Fibroblast of lung (primary cell): ENCODE results near the gene ENO4. TPM values are rescaled to one million over a fixed set of nuclear protein-coding genes. Genes with fewer than 3 reads are reported as not detected.

Experiments used
- DNase-seq, 2 donors: peaks; one replicate each; pipeline versions ENCODE4 v3.0.0 to v3.0.0-alpha.2; 2010; ENCODE audit warnings: low read depth in 2 of 2
- H2AFZ ChIP-seq: 2 replicates; pipeline ENCODE4 v1.5.1; 2012; ENCODE audit warnings: low read length, control low read depth, inconsistent platforms
- H3K27ac ChIP-seq: 2 replicates; pipeline ENCODE4 v1.5.1; 2011; ENCODE audit warnings: low read length, control low read depth; ENCODE audit not compliant: insufficient read depth
- H3K27me3 ChIP-seq: 2 replicates; pipeline ENCODE4 v1.5.1; 2011; ENCODE audit warnings: mild to moderate bottlenecking, low read length; ENCODE audit not compliant: control insufficient read depth, insufficient read depth
- H3K36me3 ChIP-seq: 2 replicates; pipeline ENCODE4 v1.5.1; 2011; ENCODE audit warnings: low read length; ENCODE audit not compliant: control insufficient read depth, insufficient read depth
- H3K4me1 ChIP-seq: 2 replicates; pipeline ENCODE4 v1.5.1; 2011; ENCODE audit warnings: low read length; ENCODE audit not compliant: control insufficient read depth, insufficient read depth; ENCODE audit errors: extremely low read depth
- H3K4me2 ChIP-seq: 2 replicates; pipeline ENCODE4 v1.5.1; 2011; ENCODE audit warnings: low read length, control low read depth; ENCODE audit not compliant: insufficient read depth; ENCODE audit errors: extremely low read depth
- H3K4me3 ChIP-seq, 4 experiments: fragments of 200-600 bp in 1 of 4; sonication (generic) in 1 of 4; replicated peaks in 1 of 4; 2 replicates each; pipeline ENCODE4 v1.5.1; 2011 to 2016; ENCODE audit warnings: low read length in 4 of 4, low read depth in 3 of 4, mild to moderate bottlenecking in 3 of 4, control low read depth in 2 of 4, inconsistent platforms in 1 of 4, mixed read lengths in 1 of 4; ENCODE audit not compliant: insufficient read depth in 1 of 4; ENCODE audit errors: control extremely low read depth in 1 of 4
- H3K79me2 ChIP-seq: 2 replicates; pipeline ENCODE4 v1.5.1; 2012; ENCODE audit warnings: mild to moderate bottlenecking, low read length, inconsistent platforms; ENCODE audit not compliant: control insufficient read depth, insufficient read depth
- H3K9ac ChIP-seq: 2 replicates; pipeline ENCODE4 v1.5.1; 2011; ENCODE audit warnings: mild to moderate bottlenecking, low read length, control low read depth; ENCODE audit not compliant: insufficient read depth
- H3K9me3 ChIP-seq: 2 replicates; pipeline ENCODE4 v1.5.1; 2012; ENCODE audit warnings: low read depth, low read length; ENCODE audit not compliant: control insufficient read depth, insufficient read depth
- H4K20me1 ChIP-seq: 2 replicates; pipeline ENCODE4 v1.5.1; 2011; ENCODE audit warnings: low read length; ENCODE audit not compliant: control insufficient read depth, insufficient read depth; ENCODE audit errors: extremely low read depth
- EZH2 ChIP-seq: IDR thresholded peaks from 2 replicates; pipeline ENCODE4 v1.5.1; 2012; ENCODE audit warnings: low read length, control low read depth, mild to moderate bottlenecking; ENCODE audit errors: missing control alignments
- polyA plus RNA-seq, 2 donors: library from polyadenylated mRNA; depleted of rRNA in 1 of 2; stranded (reverse) in 1 of 2; unstranded in 1 of 2; fragments of >200 nt; gene quantifications; 2 replicates each; pipeline ENCODE4 v1.2.1, GENCODE V29; 2011 to 2012; ENCODE audit warnings: missing spikeins in 1 of 2
- total RNA-seq: library from RNA; depleted of rRNA; stranded (reverse); fragments of >200 nt; gene quantifications from 2 replicates; pipeline ENCODE4 v1.2.1, GENCODE V29; 2014
- TF ChIP-seq, protein P1 (sequence below), 2 donors: IDR thresholded peaks in 1 of 2; conservative IDR thresholded peaks in 1 of 2; 1 replicate in 1 of 2; 2 replicates in 1 of 2; pipeline ENCODE4 v1.5.1; 2011 to 2012; ENCODE audit warnings: low read length in 2 of 2, control low read depth in 1 of 2, inconsistent platforms in 1 of 2, low read depth in 1 of 2, mild to moderate bottlenecking in 1 of 2

The ENO4 gene
- total and polyA plus RNA-seq, 2 donors (not counting 1 experiment from before 2014, with no cell fraction given), result 0.05 to 0.66 TPM

- TF ChIP-seq, protein P1, sequence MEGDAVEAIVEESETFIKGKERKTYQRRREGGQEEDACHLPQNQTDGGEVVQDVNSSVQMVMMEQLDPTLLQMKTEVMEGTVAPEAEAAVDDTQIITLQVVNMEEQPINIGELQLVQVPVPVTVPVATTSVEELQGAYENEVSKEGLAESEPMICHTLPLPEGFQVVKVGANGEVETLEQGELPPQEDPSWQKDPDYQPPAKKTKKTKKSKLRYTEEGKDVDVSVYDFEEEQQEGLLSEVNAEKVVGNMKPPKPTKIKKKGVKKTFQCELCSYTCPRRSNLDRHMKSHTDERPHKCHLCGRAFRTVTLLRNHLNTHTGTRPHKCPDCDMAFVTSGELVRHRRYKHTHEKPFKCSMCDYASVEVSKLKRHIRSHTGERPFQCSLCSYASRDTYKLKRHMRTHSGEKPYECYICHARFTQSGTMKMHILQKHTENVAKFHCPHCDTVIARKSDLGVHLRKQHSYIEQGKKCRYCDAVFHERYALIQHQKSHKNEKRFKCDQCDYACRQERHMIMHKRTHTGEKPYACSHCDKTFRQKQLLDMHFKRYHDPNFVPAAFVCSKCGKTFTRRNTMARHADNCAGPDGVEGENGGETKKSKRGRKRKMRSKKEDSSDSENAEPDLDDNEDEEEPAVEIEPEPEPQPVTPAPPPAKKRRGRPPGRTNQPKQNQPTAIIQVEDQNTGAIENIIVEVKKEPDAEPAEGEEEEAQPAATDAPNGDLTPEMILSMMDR (conservative IDR thresholded peaks at IDR 0.05 in 1 of 2, IDR thresholded peaks at IDR 0.05 in 1 of 2; ENCODE audit: low read depth in 1 of 2, low read length in 2 of 2), result no peak
- no peak for TF ChIP-seq EZH2
- Histone ChIP-seq H3K27ac (no peak overlapping the region), H3K4me1 (no peaks in the 10 kb centered on the region), H3K9ac (no peak overlapping the region), H3K79me2 (no peaks in the 10 kb centered on the region), H2AFZ (no peak overlapping the region), H3K4me2 (no peak overlapping the region), H3K4me3 (no peak overlapping the region), H4K20me1 (no peaks in the 10 kb centered on the region), H3K36me3 (no peaks in the 10 kb centered on the region), H3K27me3 (no peaks in the 10 kb centered on the region), H3K9me3 (no peaks in the 10 kb centered on the region)
- no peak for DNase-seq
Measured at GRCh38 chr10:116861796-116862195, 12.5 kb downstream of the ENO4 start.

- Histone ChIP-seq H2AFZ (no peak overlapping the region), H3K36me3 (no peaks in the 10 kb centered on the region), H3K9ac (no peak overlapping the region), H3K79me2 (no peaks in the 10 kb centered on the region), H3K27me3 (no peaks in the 10 kb centered on the region), H4K20me1 (no peaks in the 10 kb centered on the region), H3K4me1 (no peaks in the 10 kb centered on the region), H3K4me2 (no peak overlapping the region), H3K4me3 (no peak overlapping the region), H3K9me3 (no peaks in the 10 kb centered on the region), H3K27ac (no peak overlapping the region)
- no peak for DNase-seq
- TF ChIP-seq, protein P1 (conservative IDR thresholded peaks at IDR 0.05 in 1 of 2, IDR thresholded peaks at IDR 0.05 in 1 of 2; ENCODE audit: low read depth in 1 of 2, low read length in 2 of 2), result no peak
- TF ChIP-seq EZH2, result no peak
Measured at GRCh38 chr10:116864436-116864835, 15.1 kb downstream of the ENO4 start.

- no peak overlapping the region for H3K4me3 ChIP-seq
- H3K4me1 ChIP-seq, result no peaks in the 10 kb centered on the region
- H3K4me2 ChIP-seq, result no peak overlapping the region
- H3K27ac ChIP-seq, result no peak overlapping the region
- TF ChIP-seq, protein P1 (conservative IDR thresholded peaks at IDR 0.05 in 1 of 2, IDR thresholded peaks at IDR 0.05 in 1 of 2; ENCODE audit: low read depth in 1 of 2, low read length in 2 of 2), result no peak
- TF ChIP-seq EZH2, result no peak
- no peaks in the 10 kb centered on the region for H3K9me3 ChIP-seq
- H3K27me3 ChIP-seq, result no peaks in the 10 kb centered on the region
- H2AFZ ChIP-seq, result no peak overlapping the region
- H3K36me3 ChIP-seq, result no peaks in the 10 kb centered on the region
- no peaks in the 10 kb centered on the region for H3K79me2 ChIP-seq
- no peak overlapping the region for H3K9ac ChIP-seq
- no peaks in the 10 kb centered on the region for H4K20me1 ChIP-seq
- DNase-seq, result no peak
Measured at GRCh38 chr10:116866066-116866465, 16.8 kb downstream of the ENO4 start.
